ENCODE data around the gene EVI2B.

DNA sequence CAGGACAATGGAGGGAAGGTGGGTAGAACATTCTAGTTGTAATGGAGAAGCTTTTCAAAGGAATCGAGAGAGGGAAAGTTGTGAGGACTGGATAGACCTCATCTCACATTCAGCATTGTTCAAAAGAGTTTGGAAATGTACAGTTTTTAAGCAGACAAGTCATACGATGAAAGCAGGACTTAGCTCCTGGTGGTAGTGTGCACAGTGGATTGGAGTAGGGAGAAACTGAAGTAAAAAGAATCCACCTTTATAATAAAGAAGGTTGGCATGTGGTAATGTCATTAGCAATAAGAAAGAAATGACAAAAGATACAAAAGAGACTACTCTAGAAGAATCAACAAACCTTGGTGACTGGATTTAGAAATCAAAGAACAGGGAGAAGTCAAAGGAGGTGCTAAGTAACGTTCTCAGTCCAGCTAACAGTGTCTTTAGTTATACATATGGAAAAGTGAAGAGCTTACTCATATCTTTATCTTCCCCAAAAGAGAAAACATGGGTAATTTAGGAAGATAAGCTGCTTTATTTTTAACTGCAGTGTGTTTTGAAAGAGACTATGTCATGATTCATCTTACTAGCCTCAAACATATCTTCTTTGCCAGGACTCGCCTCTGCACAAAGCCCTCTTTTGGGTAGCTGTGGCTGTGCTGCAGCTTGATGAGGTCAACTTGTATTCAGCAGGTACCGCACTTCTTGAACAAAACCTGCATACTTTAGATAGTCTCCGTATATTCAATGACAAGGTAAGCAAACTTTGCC, 26.2 kb upstream of the EVI2B start:
- TF ChIP-seq CTCF (IDR thresholded peaks at IDR 0.05; ENCODE audit: low read depth, low read length, poor library complexity, severe bottlenecking) (no peak), EZH2phosphoT487 (IDR thresholded peaks at IDR 0.05; ENCODE audit: borderline replicate concordance, low read length) (no peak)

All from DOHH2 (cell line).